NCI-H2171 (cell line): Measurements from ENCODE around the gene CNPY3.

ENCODE experiments used
- DNase-seq: peaks from one replicate; lab custom pipeline; 2025; lab: John Stamatoyannopoulos, UW

Gene CNPY3

DNA sequence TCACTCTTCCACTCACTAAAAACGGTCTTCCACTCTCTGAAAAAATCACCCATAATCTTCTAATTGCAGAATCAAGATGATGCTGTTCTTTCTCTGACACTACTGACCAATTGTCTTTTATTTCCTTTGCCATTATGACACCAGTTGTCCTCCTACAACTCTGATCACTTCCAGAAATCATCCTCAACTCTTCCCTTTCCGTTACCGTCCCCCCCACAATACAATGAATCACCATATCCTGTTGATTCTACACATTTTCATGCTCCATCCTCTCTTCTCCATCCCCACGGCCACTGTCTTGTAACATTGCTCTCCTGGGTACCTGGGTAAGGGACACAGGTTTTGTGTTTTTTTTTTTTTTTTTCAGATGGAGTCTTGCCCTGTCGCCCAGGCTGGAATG lies 52.6 kb downstream of the CNPY3 start:
- no peak for DNase-seq

DNA sequence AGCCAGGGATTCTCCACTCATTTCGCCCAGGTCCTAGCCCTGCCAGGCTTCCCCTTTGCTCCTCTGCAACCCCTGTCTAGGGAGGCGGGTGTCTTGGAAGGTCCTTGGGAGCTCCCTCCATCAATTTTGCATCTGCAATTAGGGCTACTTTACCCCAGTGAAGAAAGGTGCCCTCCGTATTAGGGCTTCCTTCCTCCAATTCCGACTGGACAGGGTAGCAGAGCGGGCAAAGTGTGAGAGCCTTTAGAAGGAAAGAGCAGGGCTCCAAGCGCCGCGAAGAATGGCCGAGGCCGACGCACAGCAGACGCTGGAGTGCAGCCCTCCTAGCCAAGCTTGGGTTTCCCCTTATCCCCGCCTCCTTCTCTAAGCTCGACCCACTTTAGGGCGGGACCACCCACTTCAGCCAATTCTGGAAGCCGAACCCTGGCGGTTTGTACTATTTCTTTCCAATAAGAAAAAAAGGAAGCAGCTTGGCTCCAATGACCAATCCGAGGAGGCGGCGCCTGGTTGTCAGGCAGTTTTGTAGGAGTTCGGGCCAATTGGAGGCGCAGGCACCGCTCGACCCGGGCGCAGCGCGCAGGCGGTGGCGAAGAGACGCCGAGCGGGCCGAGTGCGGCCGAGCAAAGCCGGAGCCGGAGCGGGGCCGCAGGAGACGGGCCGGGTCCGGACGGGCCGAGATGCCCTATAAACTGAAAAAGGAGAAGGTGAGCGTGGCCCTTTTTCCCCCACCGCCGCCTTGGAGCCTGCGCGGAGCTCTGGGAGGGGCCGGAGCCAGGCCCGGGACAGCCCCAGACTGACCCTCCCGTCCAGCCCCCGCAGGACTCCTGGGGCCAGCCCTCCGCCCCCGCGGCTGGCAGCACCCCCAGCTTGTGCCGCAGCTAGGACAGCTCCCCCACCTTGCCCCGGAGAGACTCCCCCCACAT lies 55.0 kb downstream of the CNPY3 start, which contains the start of gene PPP2R5D:
Gene PPP2R5D (plus strand): TSS at position 570 of the 923 bp plus-strand sequence. CDS start 108 bp downstream, at position 678.
- peak; percentile 98 for DNase-seq

DNA sequence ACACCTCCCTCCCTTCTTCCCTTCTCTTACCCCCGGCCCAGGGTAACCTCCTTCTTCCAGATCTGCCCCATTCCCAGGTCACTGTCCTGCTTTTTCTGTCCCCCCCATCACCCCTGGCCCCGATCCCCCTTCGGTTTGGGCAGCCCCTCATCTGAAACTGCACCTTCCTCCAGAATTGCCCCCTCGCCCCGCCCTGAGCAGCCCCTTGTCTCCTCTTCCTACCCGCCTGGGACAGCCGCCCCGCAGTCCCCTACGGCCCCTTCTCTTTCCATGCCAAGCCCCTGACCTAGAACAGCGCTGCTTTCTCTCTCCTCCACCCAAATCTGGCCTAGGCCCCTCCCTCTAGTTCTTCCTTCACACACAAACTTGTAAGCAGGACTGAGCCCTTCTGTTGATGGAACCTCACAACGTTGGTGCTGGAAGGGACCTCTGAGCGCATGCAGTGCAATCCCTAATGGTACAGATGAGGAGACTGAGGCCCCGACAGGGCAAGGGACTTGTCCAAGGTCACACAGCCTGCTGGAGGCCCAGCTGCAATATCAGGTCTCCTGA lies 55.7 kb downstream of the CNPY3 start:
- no peak for DNase-seq

DNA sequence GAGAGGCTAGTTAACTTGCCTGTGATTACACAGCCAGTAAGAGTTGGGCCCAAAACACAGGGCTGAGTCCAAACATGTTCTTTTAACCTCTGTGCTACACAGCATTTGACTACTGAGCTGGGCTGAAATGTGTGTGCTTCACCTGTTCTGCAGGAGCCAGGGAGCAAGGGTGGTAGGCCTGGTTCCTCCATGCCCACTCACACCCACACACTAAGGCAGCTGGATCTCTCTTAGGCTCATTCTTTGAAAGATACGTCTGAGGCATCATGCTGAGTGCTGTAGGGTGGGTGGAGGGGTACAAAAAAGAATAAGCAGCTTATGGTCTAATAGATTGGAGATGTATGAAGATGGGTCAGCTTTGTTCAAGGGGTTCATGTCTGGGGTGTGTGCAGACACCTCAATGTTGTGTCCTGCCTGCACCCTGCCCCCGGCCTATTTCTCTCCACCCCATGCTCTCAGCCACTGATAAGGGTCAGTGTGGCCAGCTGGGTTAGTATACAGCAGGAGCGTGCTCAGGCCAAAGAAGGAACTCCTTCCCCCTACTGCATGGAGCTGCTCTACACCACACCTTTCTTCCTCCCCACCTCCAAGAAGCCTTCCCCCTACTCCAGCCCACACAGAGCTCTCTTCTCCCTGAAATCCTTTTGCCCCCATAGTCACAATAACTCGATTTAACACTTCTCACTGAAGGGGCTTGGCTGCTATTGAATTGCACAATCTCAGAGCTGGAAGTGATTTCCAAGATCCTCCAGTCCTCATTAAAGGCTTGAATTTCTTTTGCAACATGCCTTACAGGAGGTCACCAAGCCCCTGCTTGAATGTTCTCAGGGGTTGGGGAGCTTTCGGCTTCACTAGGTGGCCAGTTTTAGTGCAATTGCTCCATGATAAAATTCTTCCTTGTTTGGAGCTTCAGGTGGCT lies 58.5 kb downstream of the CNPY3 start:
- DNase-seq: no peak

DNA sequence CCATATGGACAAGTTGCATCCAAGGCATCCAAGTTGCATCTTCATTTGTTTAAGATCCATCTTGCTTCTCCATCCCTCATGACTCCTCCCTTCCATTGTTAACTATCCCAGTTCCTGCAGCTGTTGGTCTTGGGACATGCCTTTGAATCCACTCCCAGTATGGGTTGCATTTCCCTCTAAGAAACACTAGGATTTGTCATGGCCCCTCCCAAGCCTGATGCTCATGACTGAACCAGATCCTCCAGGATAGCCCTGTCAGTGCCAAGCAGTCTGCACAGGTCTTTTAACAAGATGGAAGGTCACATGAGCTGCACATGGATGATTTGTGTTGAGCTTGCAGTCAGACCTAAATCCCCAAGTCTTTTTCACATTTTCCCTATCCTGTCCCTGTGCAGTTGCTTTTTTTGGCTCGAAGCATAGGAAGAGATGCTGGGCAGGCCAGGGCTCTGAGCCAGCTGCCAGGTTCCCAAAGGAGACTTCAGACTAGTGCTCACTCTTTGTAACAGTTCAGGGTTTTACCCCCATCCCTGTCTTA lies 59.3 kb downstream of the CNPY3 start:
- no peak for DNase-seq
